H9 (cell line): Measurements from ENCODE around the gene MMP2. TPM values are rescaled to one million over a fixed set of nuclear protein-coding genes. Genes with fewer than 3 reads are reported as not detected.

ENCODE experiments used
- DNase-seq: peaks from one replicate; pipeline ENCODE4 v3.0.0-alpha.2; 2017
- H2AFZ ChIP-seq: one replicate; pipeline ENCODE4 v1.6.1; 2013; ENCODE audit warnings: mild to moderate bottlenecking, low read length, control low read depth, moderate library complexity
- H2AK5ac ChIP-seq: 2 replicates; pipeline ENCODE4 v1.6.1; 2013; ENCODE audit warnings: low read length, control low read depth, mixed read lengths; ENCODE audit not compliant: insufficient read length
- H2BK120ac ChIP-seq: one replicate; pipeline ENCODE4 v1.6.1; 2013; ENCODE audit warnings: low read depth, mild to moderate bottlenecking, low read length, control low read depth, inconsistent platforms; ENCODE audit not compliant: poor library complexity, severe bottlenecking
- H2BK12ac ChIP-seq: 2 replicates; pipeline ENCODE4 v1.6.1; 2013; ENCODE audit warnings: low read length, control low read depth, mixed read lengths, low read depth; ENCODE audit not compliant: insufficient read length
- H2BK15ac ChIP-seq: 2 replicates; pipeline ENCODE4 v1.6.1; 2013; ENCODE audit warnings: low read depth, low read length, control low read depth
- H2BK20ac ChIP-seq: one replicate; pipeline ENCODE4 v1.6.1; 2013; ENCODE audit warnings: low read depth, mild to moderate bottlenecking, low read length, control low read depth, inconsistent platforms; ENCODE audit not compliant: poor library complexity, severe bottlenecking
- H2BK5ac ChIP-seq: 2 replicates; pipeline ENCODE4 v1.6.1; 2013; ENCODE audit warnings: low read length, control low read depth, mixed read lengths; ENCODE audit not compliant: insufficient read length
- H3K14ac ChIP-seq: 2 replicates; pipeline ENCODE4 v1.6.1; 2013; ENCODE audit warnings: low read length, control low read depth; ENCODE audit not compliant: insufficient read depth
- H3K18ac ChIP-seq: 2 replicates; pipeline ENCODE4 v1.6.1; 2013; ENCODE audit warnings: low read depth, mild to moderate bottlenecking, mixed read lengths, low read length, control low read depth; ENCODE audit not compliant: insufficient read length
- H3K23ac ChIP-seq: 2 replicates; pipeline ENCODE4 v1.6.1; 2013; ENCODE audit warnings: low read length, control low read depth, mixed read lengths, low read depth; ENCODE audit not compliant: insufficient read length
- H3K23me2 ChIP-seq: 2 replicates; pipeline ENCODE4 v1.6.1; 2013; ENCODE audit warnings: low read depth, mild to moderate bottlenecking, mixed read lengths, low read length, control low read depth; ENCODE audit not compliant: insufficient read length, poor library complexity, severe bottlenecking
- H3K27ac ChIP-seq: 2 replicates; pipeline ENCODE4 v1.5.1; 2013; ENCODE audit warnings: low read length, control low read depth, mixed read lengths, low read depth; ENCODE audit not compliant: insufficient read length
- H3K27me3 ChIP-seq: 2 replicates; pipeline ENCODE4 v1.6.1; 2013; ENCODE audit warnings: low read length, control low read depth, inconsistent platforms; ENCODE audit not compliant: insufficient read depth
- H3K4ac ChIP-seq: 2 replicates; pipeline ENCODE4 v1.6.1; 2013; ENCODE audit warnings: low read depth, mild to moderate bottlenecking, control low read depth, inconsistent platforms, low read length, moderate library complexity
- H3K4me1 ChIP-seq: 2 replicates; pipeline ENCODE4 v1.6.1; 2013; ENCODE audit warnings: low read length, control low read depth, inconsistent platforms; ENCODE audit not compliant: insufficient read depth
- H3K4me2 ChIP-seq: 2 replicates; pipeline ENCODE4 v1.6.1; 2013; ENCODE audit warnings: low read length, control low read depth, mixed read lengths; ENCODE audit not compliant: insufficient read length, insufficient read depth
- H3K56ac ChIP-seq: 2 replicates; pipeline ENCODE4 v1.6.1; 2013; ENCODE audit warnings: low read depth, mild to moderate bottlenecking, mixed read lengths, low read length, control low read depth; ENCODE audit not compliant: insufficient read length
- H3K79me1 ChIP-seq: 2 replicates; pipeline ENCODE4 v1.6.1; 2013; ENCODE audit warnings: low read depth, mild to moderate bottlenecking, moderate library complexity, low read length, control low read depth, inconsistent platforms; ENCODE audit not compliant: insufficient read depth, poor library complexity, severe bottlenecking
- H3K79me2 ChIP-seq: 2 replicates; pipeline ENCODE4 v1.6.1; 2013; ENCODE audit warnings: low read length, control low read depth, inconsistent platforms; ENCODE audit not compliant: insufficient read depth
- H3K9ac ChIP-seq: 2 replicates; pipeline ENCODE4 v1.6.1; 2013; ENCODE audit warnings: low read length, control low read depth, mixed read lengths; ENCODE audit not compliant: insufficient read length; ENCODE audit errors: extremely low read depth
- H3K9me3 ChIP-seq: one replicate; pipeline ENCODE4 v1.6.1; 2013; ENCODE audit warnings: low read depth, low read length, inconsistent platforms; ENCODE audit not compliant: control insufficient read depth
- H3T11ph ChIP-seq: one replicate; pipeline ENCODE4 v1.6.1; 2013; ENCODE audit warnings: mild to moderate bottlenecking, low read length, control low read depth, inconsistent platforms
- H4K20me1 ChIP-seq: one replicate; pipeline ENCODE4 v1.6.1; 2013; ENCODE audit not compliant: control insufficient read depth, insufficient read length, insufficient read depth
- H4K5ac ChIP-seq: 2 replicates; pipeline ENCODE4 v1.6.1; 2013; ENCODE audit warnings: low read depth, mild to moderate bottlenecking, mixed read lengths, low read length, control low read depth; ENCODE audit not compliant: insufficient read length
- H4K8ac ChIP-seq: replicated peaks from 2 replicates; pipeline ENCODE4 v1.6.1; 2013; ENCODE audit warnings: low read length, control low read depth, mixed read lengths, low read depth; ENCODE audit not compliant: insufficient read length
- H4K91ac ChIP-seq: 2 replicates; pipeline ENCODE4 v1.6.1; 2013; ENCODE audit warnings: low read depth, mild to moderate bottlenecking, moderate library complexity, mixed read lengths, low read length, control low read depth; ENCODE audit not compliant: insufficient read length
- H3K27ac Mint-ChIP-seq, 3 experiments: 2 replicates in 2 of 3; 3 replicates in 1 of 3; pipeline ENCODE4 v1.8.0; 2020 to 2021; ENCODE audit warnings: mixed read lengths in 3 of 3, mild to moderate bottlenecking in 1 of 3, moderate library complexity in 1 of 3
- H3K27me3 Mint-ChIP-seq: 2 replicates; pipeline ENCODE4 v1.8.0; 2021; ENCODE audit warnings: low read depth, mild to moderate bottlenecking, moderate library complexity, mixed read lengths
- H3K36me3 Mint-ChIP-seq, 3 experiments: 2 replicates in 2 of 3; 3 replicates in 1 of 3; pipeline ENCODE4 v1.8.0; 2020 to 2021; ENCODE audit warnings: low read depth in 3 of 3, mixed read lengths in 3 of 3; ENCODE audit not compliant: insufficient read depth in 1 of 3
- H3K4me1 Mint-ChIP-seq, 2 experiments: 2 replicates each; pipeline ENCODE4 v1.8.0; 2020; ENCODE audit warnings: mixed read lengths in 2 of 2
- H3K4me3 Mint-ChIP-seq, 2 experiments: 2 replicates in 1 of 2; 3 replicates in 1 of 2; pipeline ENCODE4 v1.8.0; 2020 to 2021; ENCODE audit warnings: mild to moderate bottlenecking in 2 of 2, mixed read lengths in 2 of 2, moderate library complexity in 1 of 2
- H3K9me3 Mint-ChIP-seq, 2 experiments: 2 replicates in 1 of 2; 3 replicates in 1 of 2; pipeline ENCODE4 v1.8.0; 2020; ENCODE audit warnings: mild to moderate bottlenecking in 2 of 2, mixed read lengths in 2 of 2, moderate library complexity in 1 of 2
- CTCF ChIP-seq: fragments of 200-600 bp; sonication (generic); conservative IDR thresholded peaks from 3 replicates; pipeline ENCODE4 v1.8.0; 2021; ENCODE audit warnings: antibody characterized with exemption, mild to moderate bottlenecking
- WGBS: extraction: QIAGEN DNeasy Blood & Tissue Kit; methylation state at CpG from one replicate; pipeline ENCODE4 v1.1.7; 2013; ENCODE audit warnings: missing lambda C conversion rate, low lambda C conversion rate, mixed read lengths; ENCODE audit not compliant: insufficient read length; ENCODE audit errors: extremely low coverage; 5-methylcytosine and 5-hydroxymethylcytosine counted together
- total RNA-seq: library from RNA; stranded (reverse); gene quantifications from 2 replicates; pipeline ENCODE4 v1.2.1, GENCODE V29; 2021

The MMP2 gene
- total RNA-seq, 1 experiment from 2014 or later: 23.1 TPM

GRCh38 chr16:55471448-55472097 lies 7.4 kb upstream of the MMP2 start:
- Histone ChIP-seq H3K4me1 (no peaks in the 10 kb centered on the region; the same call in 1 of the 2 replicates), H3K56ac (no peak overlapping the region), H3K23ac (no peak overlapping the region), H3K27me3 (peaks cover 2% of the 10 kb centered on the region; the same call in 1 of the 2 replicates), H3K23me2 (no peaks in the 10 kb centered on the region), H4K8ac (no peak overlapping the region), H4K5ac (no peak overlapping the region), H2BK15ac (no peak overlapping the region), H4K91ac (no peak overlapping the region), H3T11ph (no peak overlapping the region), H2BK12ac (no peak overlapping the region), H3K14ac (no peak overlapping the region), H2AFZ (no peak overlapping the region), H4K20me1 (no peaks in the 10 kb centered on the region), H2BK20ac (no peak overlapping the region), H3K9me3 (no peaks in the 10 kb centered on the region), H2BK5ac (no peak overlapping the region), H3K79me1 (no peaks in the 10 kb centered on the region), H3K9ac (no peak overlapping the region), H3K18ac (no peak overlapping the region), H2BK120ac (no peak overlapping the region), H3K27ac (no peak overlapping the region), H3K4ac (no peak overlapping the region), H3K4me2 (no peak overlapping the region), H3K79me2 (no peaks in the 10 kb centered on the region), H2AK5ac (no peak overlapping the region)
- no peak for DNase-seq
- Mint-ChIP-seq H3K27me3 (peaks cover 97% of the 10 kb centered on the region), H3K36me3 (no peaks in the 10 kb centered on the region; a peak in 1 of 7 replicates), H3K9me3 (no peaks in the 10 kb centered on the region), H3K27ac (no peak overlapping the region), H3K4me1 (peaks cover 16 to 24% of the 10 kb centered on the region in 2 experiments), H3K4me3 (no peak overlapping the region)
- no peak for TF ChIP-seq CTCF
- no CpG with 5 or more reads among the region's 4 CpGs for WGBS
